ENCODE data around the gene LMLN.
"Not testable (repeated sequence)": the region's sequence is repeated elsewhere in the genome, so short reads cannot be mapped to it uniquely, and the experiment has no call there.

LMLN gene

GRCh38 chr3:197959891-197960693 lies at the start of gene LMLN:
LMLN (plus strand) TSS chr3:197960217; CDS start chr3:197960246, 29 bp downstream.
- Histone ChIP-seq H3K9me3 (ENCODE audit: low read length) (no peaks in the 10 kb centered on the region), H3K4me1 (ENCODE audit: insufficient read depth, low read length) (peaks cover 17% of the 10 kb centered on the region), H3K27ac (ENCODE audit: low read depth, low read length) (peak within 1 kb of the TSS; percentile 77), H3K27me3 (ENCODE audit: control insufficient read depth in 1 of 2, insufficient read depth in 2 of 2, low read length in 2 of 2) (no peaks in the 10 kb centered on the region), H3K36me3 (ENCODE audit: insufficient read depth, low read length) (peaks cover 22% of the 10 kb centered on the region), H3K4me3 (ENCODE audit: low read depth in 1 of 2, low read length in 2 of 2) (peak within 1 kb of the TSS; percentile 66 to 87), H3K9ac (ENCODE audit: low read length) (peak within 1 kb of the TSS; percentile 82)

- Histone ChIP-seq H3K4me1 (ENCODE audit: insufficient read depth, low read length) (no peaks in the 10 kb centered on the region), H3K27me3 (ENCODE audit: control insufficient read depth in 1 of 2, insufficient read depth in 2 of 2, low read length in 2 of 2) (no peaks in the 10 kb centered on the region), H3K9ac (ENCODE audit: low read length) (no peak overlapping the region), H3K36me3 (ENCODE audit: insufficient read depth, low read length) (no peaks in the 10 kb centered on the region), H3K4me3 (ENCODE audit: low read depth in 1 of 2, low read length in 2 of 2) (no peak overlapping the region), H3K27ac (ENCODE audit: low read depth, low read length) (no peak overlapping the region), H3K9me3 (ENCODE audit: low read length) (no peaks in the 10 kb centered on the region)
Observed at GRCh38 chr3:197912741-197913476, 47.1 kb upstream of the LMLN start.

- Histone ChIP-seq H3K27me3 (ENCODE audit: control insufficient read depth in 1 of 2, insufficient read depth in 2 of 2, low read length in 2 of 2) (no peaks in the 10 kb centered on the region), H3K9ac (ENCODE audit: low read length) (no peak overlapping the region)
Observed at GRCh38 chr3:197913641-197914380, 46.2 kb upstream of the LMLN start.

GRCh38 chr3:197921429-197922275 lies 38.4 kb upstream of the LMLN start:
- H3K9ac ChIP-seq (ENCODE audit: low read length); H3K9me3 ChIP-seq (ENCODE audit: low read length); H3K27me3 ChIP-seq (ENCODE audit: control insufficient read depth in 1 of 2, insufficient read depth in 2 of 2, low read length in 2 of 2); H3K4me1 ChIP-seq (ENCODE audit: insufficient read depth, low read length); H3K4me3 ChIP-seq (ENCODE audit: low read depth in 1 of 2, low read length in 2 of 2); H3K27ac ChIP-seq (ENCODE audit: low read depth, low read length); H3K36me3 ChIP-seq (ENCODE audit: insufficient read depth, low read length): not testable (repeated sequence)

More at GRCh38 chr3:197913641-197914380, 46.2 kb upstream of the LMLN start:
- H3K4me1 ChIP-seq (ENCODE audit: insufficient read depth, low read length) = no peaks in the 10 kb centered on the region
- no peak overlapping the region for H3K4me3 ChIP-seq (ENCODE audit: low read depth in 1 of 2, low read length in 2 of 2)
- no peaks in the 10 kb centered on the region for H3K36me3 ChIP-seq (ENCODE audit: insufficient read depth, low read length)
- no peaks in the 10 kb centered on the region for H3K9me3 ChIP-seq (ENCODE audit: low read length)
- H3K27ac ChIP-seq (ENCODE audit: low read depth, low read length) = no peak overlapping the region

GRCh38 chr3:197926418-197926817 lies 33.6 kb upstream of the LMLN start:
- Histone ChIP-seq H3K36me3 (ENCODE audit: insufficient read depth, low read length) (no peaks in the 10 kb centered on the region), H3K9ac (ENCODE audit: low read length) (no peak overlapping the region), H3K4me3 (ENCODE audit: low read depth in 1 of 2, low read length in 2 of 2) (no peak overlapping the region), H3K9me3 (ENCODE audit: low read length) (no peaks in the 10 kb centered on the region), H3K27me3 (ENCODE audit: control insufficient read depth in 1 of 2, insufficient read depth in 2 of 2, low read length in 2 of 2) (no peaks in the 10 kb centered on the region), H3K27ac (ENCODE audit: low read depth, low read length) (no peak overlapping the region), H3K4me1 (ENCODE audit: insufficient read depth, low read length) (no peaks in the 10 kb centered on the region)

GRCh38 chr3:197927578-197927977 lies 32.4 kb upstream of the LMLN start:
- not testable (repeated sequence) for H3K9me3 ChIP-seq (ENCODE audit: low read length)

GRCh38 chr3:197936819-197937384 lies 23.1 kb upstream of the LMLN start:
- no peaks in the 10 kb centered on the region for H3K4me1 ChIP-seq (ENCODE audit: insufficient read depth, low read length)
- no peak overlapping the region for H3K9ac ChIP-seq (ENCODE audit: low read length)
- H3K36me3 ChIP-seq (ENCODE audit: insufficient read depth, low read length) = no peaks in the 10 kb centered on the region
- no peak overlapping the region for H3K4me3 ChIP-seq (ENCODE audit: low read depth in 1 of 2, low read length in 2 of 2)
- no peaks in the 10 kb centered on the region for H3K27me3 ChIP-seq (ENCODE audit: control insufficient read depth in 1 of 2, insufficient read depth in 2 of 2, low read length in 2 of 2)
- H3K9me3 ChIP-seq (ENCODE audit: low read length) = no peaks in the 10 kb centered on the region
- no peak overlapping the region for H3K27ac ChIP-seq (ENCODE audit: low read depth, low read length)

More at GRCh38 chr3:197927578-197927977, 32.4 kb upstream of the LMLN start:
- not testable (repeated sequence) for H3K27ac ChIP-seq (ENCODE audit: low read depth, low read length); H3K36me3 ChIP-seq (ENCODE audit: insufficient read depth, low read length); H3K9ac ChIP-seq (ENCODE audit: low read length); H3K4me1 ChIP-seq (ENCODE audit: insufficient read depth, low read length); H3K27me3 ChIP-seq (ENCODE audit: control insufficient read depth in 1 of 2, insufficient read depth in 2 of 2, low read length in 2 of 2); H3K4me3 ChIP-seq (ENCODE audit: low read depth in 1 of 2, low read length in 2 of 2)

- H3K36me3 ChIP-seq (ENCODE audit: insufficient read depth, low read length) = no peaks in the 10 kb centered on the region
- no peaks in the 10 kb centered on the region for H3K4me1 ChIP-seq (ENCODE audit: insufficient read depth, low read length)
- H3K27me3 ChIP-seq (ENCODE audit: control insufficient read depth in 1 of 2, insufficient read depth in 2 of 2, low read length in 2 of 2) = no peaks in the 10 kb centered on the region
- H3K9ac ChIP-seq (ENCODE audit: low read length) = no peak overlapping the region
- no peak overlapping the region for H3K27ac ChIP-seq (ENCODE audit: low read depth, low read length)
- no peak overlapping the region for H3K4me3 ChIP-seq (ENCODE audit: low read depth in 1 of 2, low read length in 2 of 2)
- no peaks in the 10 kb centered on the region for H3K9me3 ChIP-seq (ENCODE audit: low read length)
Observed at GRCh38 chr3:197940745-197941384, 19.2 kb upstream of the LMLN start.

- H3K4me1 ChIP-seq (ENCODE audit: insufficient read depth, low read length) = no peaks in the 10 kb centered on the region
- no peak overlapping the region for H3K4me3 ChIP-seq (ENCODE audit: low read depth in 1 of 2, low read length in 2 of 2)
- H3K27ac ChIP-seq (ENCODE audit: low read depth, low read length) = no peak overlapping the region
- no peaks in the 10 kb centered on the region for H3K36me3 ChIP-seq (ENCODE audit: insufficient read depth, low read length)
- no peaks in the 10 kb centered on the region for H3K27me3 ChIP-seq (ENCODE audit: control insufficient read depth in 1 of 2, insufficient read depth in 2 of 2, low read length in 2 of 2)
- no peak overlapping the region for H3K9ac ChIP-seq (ENCODE audit: low read length)
- no peaks in the 10 kb centered on the region for H3K9me3 ChIP-seq (ENCODE audit: low read length)
Observed at GRCh38 chr3:197942956-197943556, 17.0 kb upstream of the LMLN start.

- H3K9me3 ChIP-seq (ENCODE audit: low read length) = no peaks in the 10 kb centered on the region
- H3K4me3 ChIP-seq (ENCODE audit: low read depth in 1 of 2, low read length in 2 of 2) = peak overlapping the region; percentile 73 to 98
- H3K9ac ChIP-seq (ENCODE audit: low read length) = peak overlapping the region; percentile 100
- H3K27me3 ChIP-seq (ENCODE audit: control insufficient read depth in 1 of 2, insufficient read depth in 2 of 2, low read length in 2 of 2) = no peaks in the 10 kb centered on the region
- peak overlapping the region; percentile 85 for H3K27ac ChIP-seq (ENCODE audit: low read depth, low read length)
- peaks cover 31% of the 10 kb centered on the region for H3K36me3 ChIP-seq (ENCODE audit: insufficient read depth, low read length)
- H3K4me1 ChIP-seq (ENCODE audit: insufficient read depth, low read length) = peaks cover 26% of the 10 kb centered on the region
Observed at GRCh38 chr3:197949191-197949777, 10.7 kb upstream of the LMLN start.
